H1 (cell line): ENCODE measurements around the gene LRRC17. TPM values are rescaled to one million over a fixed set of nuclear protein-coding genes. Genes with fewer than 3 reads are reported as not detected.

ENCODE experiments used
- ASH2L ChIP-seq: fragments of 200-600, 300-600 bp; sonication (generic); IDR thresholded peaks from one replicate; pipeline ENCODE4 v1.7.1; 2017; ENCODE audit warnings: low read length
- polyA plus RNA-seq, 7 experiments: library from polyadenylated mRNA; depleted of rRNA in 3 of 7; stranded (reverse) in 5 of 7; unstranded in 2 of 7; fragments of >200 nt in 5 of 7; fragments of 200-250 nt in 2 of 7; gene quantifications; 1 replicate in 5 of 7; 2 replicates in 1 of 7; 4 replicates in 1 of 7; pipeline versions ENCODE4 v1.2.1 to v1.2.3, GENCODE V29; 2011 to 2013; ENCODE audit warnings: missing spikeins in 2 of 7, mixed read lengths in 2 of 7
- total RNA-seq: library from RNA; stranded (reverse); fragmentation: NEBNext Ultra II Directional; extraction: Animal tissue kit (Norgen Biotek cat#: 25700); gene quantifications from 2 replicates; pipeline ENCODE4 v1.2.1, GENCODE V29; 2021

LRRC17 gene
- total and polyA plus RNA-seq, 2 of the 8 experiments (the other 6 are each of a cell fraction or from before 2014, with no cell fraction given) = 3.0 TPM

DNA sequence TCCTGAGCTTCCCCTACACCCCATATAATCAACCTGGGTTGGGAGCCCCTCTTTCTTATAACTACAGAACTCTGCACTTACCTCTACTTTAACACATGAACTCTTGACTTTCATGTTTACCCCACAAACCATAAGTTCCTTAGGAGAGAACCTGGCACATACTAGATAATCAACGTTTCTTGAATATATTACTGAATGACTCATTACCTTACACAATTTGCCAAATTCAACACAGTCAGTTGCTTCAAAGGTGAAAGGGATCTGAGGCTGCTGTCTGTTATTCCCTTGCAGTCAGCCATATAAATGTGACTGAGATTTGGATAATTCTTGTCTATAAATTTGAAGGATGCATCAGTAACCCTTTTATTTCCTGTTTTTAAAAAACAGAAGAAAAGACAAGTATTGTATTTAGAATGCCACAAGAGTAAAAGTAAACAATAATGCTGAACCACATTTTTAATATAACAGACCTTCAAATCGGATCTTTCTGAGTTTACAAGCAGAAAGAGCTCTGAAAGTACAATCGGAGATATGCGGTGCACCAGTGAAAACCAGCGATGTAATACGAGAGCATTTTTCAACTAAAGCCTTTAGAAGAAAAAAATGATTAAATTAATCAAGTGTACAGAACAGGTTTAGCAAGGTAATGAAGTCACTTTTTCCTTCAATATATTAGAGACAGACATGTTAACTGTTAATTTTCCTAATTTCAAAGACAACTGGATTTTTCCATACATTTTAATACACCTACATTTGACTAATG is 29.5 kb upstream of the LRRC17 start (continued):
- no peak for TF ChIP-seq ASH2L
